BE2C (cell line): ENCODE data around the gene SOWAHA.

Experiments used
- DNase-seq: peaks from one replicate; pipeline ENCODE4 v3.0.0-alpha.2; 2020
- H3K27me3 ChIP-seq: fragments of 250-450 bp; sonication (Bioruptor Pico); 2 replicates; pipeline ENCODE4 v1.5.1; 2020; ENCODE audit warnings: mild to moderate bottlenecking
- H3K36me3 ChIP-seq: fragments of 250-450 bp; sonication (Bioruptor Pico); 2 replicates; pipeline ENCODE4 v1.5.1; 2020; ENCODE audit warnings: mild to moderate bottlenecking
- H3K4me1 ChIP-seq: fragments of 250-450 bp; sonication (Bioruptor Pico); 2 replicates; pipeline ENCODE4 v1.5.1; 2020
- H3K4me3 ChIP-seq: 2 replicates; pipeline ENCODE4 v1.5.1; 2011; ENCODE audit warnings: low read depth, low read length
- H3K9me3 ChIP-seq: fragments of 250-450 bp; sonication (Bioruptor Pico); 2 replicates; pipeline ENCODE4 v1.5.1; 2020
- TF ChIP-seq, protein P1 (sequence below): IDR thresholded peaks from 2 replicates; pipeline ENCODE4 v1.5.1; 2012; ENCODE audit warnings: mild to moderate bottlenecking, low read depth, low read length

SOWAHA gene

DNA sequence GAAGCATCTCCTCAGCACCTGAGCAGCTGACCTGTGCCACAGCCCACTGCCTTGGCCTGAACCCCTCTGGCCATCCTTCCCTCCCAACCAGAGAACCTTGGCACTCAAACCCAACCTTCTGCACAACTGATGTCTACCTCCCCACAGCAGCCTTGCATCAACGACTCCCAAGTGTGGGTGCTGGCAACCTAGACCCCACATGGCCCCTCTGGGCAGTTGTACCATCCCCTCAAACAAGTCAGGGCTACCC, 46.4 kb upstream of the SOWAHA start:
- Histone ChIP-seq H3K27me3 (no peaks in the 10 kb centered on the region), H3K4me3 (no peak overlapping the region), H3K36me3 (peaks cover 11% of the 10 kb centered on the region), H3K9me3 (no peaks in the 10 kb centered on the region), H3K4me1 (no peaks in the 10 kb centered on the region; the same call in 1 of the 2 replicates)
- DNase-seq = no peak
- TF ChIP-seq, protein P1, sequence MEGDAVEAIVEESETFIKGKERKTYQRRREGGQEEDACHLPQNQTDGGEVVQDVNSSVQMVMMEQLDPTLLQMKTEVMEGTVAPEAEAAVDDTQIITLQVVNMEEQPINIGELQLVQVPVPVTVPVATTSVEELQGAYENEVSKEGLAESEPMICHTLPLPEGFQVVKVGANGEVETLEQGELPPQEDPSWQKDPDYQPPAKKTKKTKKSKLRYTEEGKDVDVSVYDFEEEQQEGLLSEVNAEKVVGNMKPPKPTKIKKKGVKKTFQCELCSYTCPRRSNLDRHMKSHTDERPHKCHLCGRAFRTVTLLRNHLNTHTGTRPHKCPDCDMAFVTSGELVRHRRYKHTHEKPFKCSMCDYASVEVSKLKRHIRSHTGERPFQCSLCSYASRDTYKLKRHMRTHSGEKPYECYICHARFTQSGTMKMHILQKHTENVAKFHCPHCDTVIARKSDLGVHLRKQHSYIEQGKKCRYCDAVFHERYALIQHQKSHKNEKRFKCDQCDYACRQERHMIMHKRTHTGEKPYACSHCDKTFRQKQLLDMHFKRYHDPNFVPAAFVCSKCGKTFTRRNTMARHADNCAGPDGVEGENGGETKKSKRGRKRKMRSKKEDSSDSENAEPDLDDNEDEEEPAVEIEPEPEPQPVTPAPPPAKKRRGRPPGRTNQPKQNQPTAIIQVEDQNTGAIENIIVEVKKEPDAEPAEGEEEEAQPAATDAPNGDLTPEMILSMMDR = no peak

DNA sequence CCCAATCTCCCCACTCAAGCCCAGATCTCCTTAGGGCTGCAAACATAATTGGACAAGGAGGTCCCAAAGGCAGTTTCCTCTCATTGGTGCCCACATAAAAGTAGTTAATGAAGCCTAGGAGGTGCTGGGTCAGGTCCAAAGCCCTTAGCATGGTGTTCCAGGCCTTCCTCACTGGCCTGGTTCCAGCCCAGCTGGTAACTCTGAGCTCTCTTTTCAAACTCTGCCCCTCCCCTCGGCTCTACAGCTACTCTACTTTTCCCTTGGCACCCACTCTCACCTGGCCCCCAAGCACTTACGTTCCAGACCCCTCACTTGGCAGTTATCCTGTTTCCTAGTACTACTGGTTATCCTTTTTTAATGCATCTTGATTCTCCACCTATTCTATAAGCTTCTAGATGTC, 46.0 kb upstream of the SOWAHA start:
- no peak for DNase-seq
- Histone ChIP-seq H3K4me3 (no peak overlapping the region), H3K4me1 (no peaks in the 10 kb centered on the region; the same call in 1 of the 2 replicates), H3K27me3 (no peaks in the 10 kb centered on the region), H3K36me3 (peaks cover 8% of the 10 kb centered on the region), H3K9me3 (no peaks in the 10 kb centered on the region)
- TF ChIP-seq, protein P1 = no peak

- peaks cover 8% of the 10 kb centered on the region for H3K36me3 ChIP-seq
- peaks cover 5% of the 10 kb centered on the region; the same call in 1 of the 2 replicates for H3K4me1 ChIP-seq
- H3K27me3 ChIP-seq = no peaks in the 10 kb centered on the region
- no peaks in the 10 kb centered on the region for H3K9me3 ChIP-seq
- H3K4me3 ChIP-seq = no peak overlapping the region
- TF ChIP-seq, protein P1 = no peak
- DNase-seq = no peak
Measured at GRCh38 chr5:132768485-132768868, 44.6 kb upstream of the SOWAHA start.

DNA sequence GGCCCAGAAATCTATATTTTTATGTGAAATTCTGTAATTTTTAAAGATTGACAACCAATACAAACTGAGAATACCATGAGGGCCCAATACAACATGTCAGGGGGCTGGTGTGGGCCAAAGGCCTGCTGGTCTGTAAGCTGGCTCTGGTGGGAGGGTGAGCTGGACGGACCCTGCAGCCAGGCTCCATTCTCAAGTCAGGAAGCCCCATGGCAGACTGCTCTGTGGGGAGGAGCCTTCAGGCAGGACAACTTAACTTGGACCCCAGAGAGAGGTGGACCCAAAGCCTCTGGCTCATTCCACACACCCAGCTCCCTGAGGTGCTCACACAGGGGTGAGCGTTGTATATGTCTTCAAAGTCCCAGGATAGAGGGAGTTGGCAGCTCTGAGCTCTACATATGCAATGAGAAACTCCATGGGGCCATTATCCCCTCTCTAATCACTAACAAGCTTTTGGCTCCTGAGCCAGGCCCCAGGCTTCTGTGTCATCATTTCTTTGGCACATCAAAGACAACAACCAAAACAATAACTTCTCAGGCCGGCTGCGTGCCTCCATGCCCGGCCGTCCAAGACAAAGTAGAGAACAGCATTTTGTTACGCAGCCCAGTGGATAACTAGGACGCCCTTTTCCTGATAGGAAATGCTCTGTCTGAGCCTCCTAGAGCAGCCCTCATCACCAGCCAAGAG, 42.5 kb upstream of the SOWAHA start:
- TF ChIP-seq, protein P1 = no peak
- Histone ChIP-seq H3K4me1 (peaks cover 19% of the 10 kb centered on the region), H3K9me3 (no peaks in the 10 kb centered on the region), H3K36me3 (no peaks in the 10 kb centered on the region), H3K4me3 (no peak overlapping the region), H3K27me3 (no peaks in the 10 kb centered on the region)
- DNase-seq = no peak

DNA sequence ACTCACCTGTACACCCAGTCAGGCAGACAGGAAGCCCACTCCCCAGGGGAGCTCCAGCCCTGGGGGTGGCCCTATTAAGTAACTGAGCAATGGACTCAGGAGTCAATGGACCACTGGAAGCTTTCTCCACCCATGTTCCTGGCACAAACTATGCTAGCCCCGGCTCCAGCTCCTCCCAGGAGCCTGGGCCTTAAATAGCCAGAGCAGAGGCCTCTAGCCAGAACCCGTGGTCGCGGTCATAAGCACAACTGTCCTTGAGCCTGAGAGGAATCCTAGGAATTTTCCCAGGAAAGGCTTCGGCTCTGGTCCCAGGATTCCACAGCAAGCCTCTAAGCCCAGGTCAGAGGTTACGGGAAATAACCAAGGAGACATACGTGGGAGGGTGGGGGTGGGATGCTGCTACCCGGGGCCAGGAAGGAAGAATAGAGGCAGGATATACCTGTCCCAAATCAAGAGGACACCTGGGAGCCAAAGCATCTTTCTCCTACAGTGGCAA, 41.6 kb upstream of the SOWAHA start:
- Histone ChIP-seq H3K27me3 (no peaks in the 10 kb centered on the region), H3K36me3 (no peaks in the 10 kb centered on the region), H3K4me1 (peaks cover 22% of the 10 kb centered on the region), H3K9me3 (no peaks in the 10 kb centered on the region), H3K4me3 (no peak overlapping the region)
- TF ChIP-seq, protein P1 = no peak
- no peak for DNase-seq

GRCh38 chr5:132772291-132773070, 40.6 kb upstream of the SOWAHA start:
- TF ChIP-seq, protein P1 = no peak
- no peak overlapping the region for H3K4me3 ChIP-seq
- H3K9me3 ChIP-seq = no peaks in the 10 kb centered on the region
- no peaks in the 10 kb centered on the region for H3K27me3 ChIP-seq
- DNase-seq = no peak
- H3K4me1 ChIP-seq = peaks cover 22% of the 10 kb centered on the region
- no peaks in the 10 kb centered on the region for H3K36me3 ChIP-seq
